ENCODE measurements around the gene MMP25.

GRCh38 chr16:3088450-3088849 is 42.1 kb downstream of the MMP25 start:
- no peak for TF ChIP-seq POLR2A (IDR thresholded peaks at IDR 0.05; ENCODE audit: low read depth)
- no peak for TF ChIP-seq EP300 (IDR thresholded peaks at IDR 0.05)
- TF ChIP-seq CTCF (IDR thresholded peaks at IDR 0.05): no peak
